Measurements from ENCODE around the gene RAP1GDS1.

RAP1GDS1 gene

GRCh38 chr4:98230961-98231360, 30.2 kb upstream of the RAP1GDS1 start:
- TF ChIP-seq TEAD4 (IDR thresholded peaks at IDR 0.05) (no peak), RAD21 (IDR thresholded peaks at IDR 0.05; ENCODE audit: low read depth) (no peak), REST (IDR thresholded peaks at IDR 0.05; ENCODE audit: low read depth) (no peak), CREB1 (IDR thresholded peaks at IDR 0.05; ENCODE audit: low read depth) (no peak), YY1 (IDR thresholded peaks at IDR 0.05; ENCODE audit: low read depth) (no peak), CEBPB (IDR thresholded peaks at IDR 0.05) (no peak), NFIC (IDR thresholded peaks at IDR 0.05) (no peak), FOXM1 (IDR thresholded peaks at IDR 0.05; ENCODE audit: borderline replicate concordance, low read depth) (no peak), TCF12 (IDR thresholded peaks at IDR 0.05; ENCODE audit: low read depth) (no peak), ZBTB7A (IDR thresholded peaks at IDR 0.05; ENCODE audit: low read depth) (no peak), EGR1 (IDR thresholded peaks at IDR 0.05) (no peak), TAF1 (IDR thresholded peaks at IDR 0.05; ENCODE audit: low read depth) (no peak), EP300 (IDR thresholded peaks at IDR 0.05; ENCODE audit: borderline replicate concordance) (no peak)
- TF ChIP-seq, protein P1, sequence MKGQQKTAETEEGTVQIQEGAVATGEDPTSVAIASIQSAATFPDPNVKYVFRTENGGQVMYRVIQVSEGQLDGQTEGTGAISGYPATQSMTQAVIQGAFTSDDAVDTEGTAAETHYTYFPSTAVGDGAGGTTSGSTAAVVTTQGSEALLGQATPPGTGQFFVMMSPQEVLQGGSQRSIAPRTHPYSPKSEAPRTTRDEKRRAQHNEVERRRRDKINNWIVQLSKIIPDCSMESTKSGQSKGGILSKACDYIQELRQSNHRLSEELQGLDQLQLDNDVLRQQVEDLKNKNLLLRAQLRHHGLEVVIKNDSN (IDR thresholded peaks at IDR 0.05) = no peak
- TF ChIP-seq, protein P2, sequence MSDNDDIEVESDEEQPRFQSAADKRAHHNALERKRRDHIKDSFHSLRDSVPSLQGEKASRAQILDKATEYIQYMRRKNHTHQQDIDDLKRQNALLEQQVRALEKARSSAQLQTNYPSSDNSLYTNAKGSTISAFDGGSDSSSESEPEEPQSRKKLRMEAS (IDR thresholded peaks at IDR 0.05) = no peak

- TF ChIP-seq CREB1 (IDR thresholded peaks at IDR 0.05; ENCODE audit: low read depth) (no peak), RAD21 (IDR thresholded peaks at IDR 0.05; ENCODE audit: low read depth) (no peak), YY1 (IDR thresholded peaks at IDR 0.05; ENCODE audit: low read depth) (no peak), TAF1 (IDR thresholded peaks at IDR 0.05; ENCODE audit: low read depth) (no peak), FOXM1 (IDR thresholded peaks at IDR 0.05; ENCODE audit: borderline replicate concordance, low read depth) (no peak), ZBTB7A (IDR thresholded peaks at IDR 0.05; ENCODE audit: low read depth) (no peak), CEBPB (IDR thresholded peaks at IDR 0.05) (no peak), EGR1 (IDR thresholded peaks at IDR 0.05) (no peak), NFIC (IDR thresholded peaks at IDR 0.05) (no peak), TEAD4 (IDR thresholded peaks at IDR 0.05) (no peak), REST (IDR thresholded peaks at IDR 0.05; ENCODE audit: low read depth) (no peak), EP300 (IDR thresholded peaks at IDR 0.05; ENCODE audit: borderline replicate concordance) (no peak), TCF12 (IDR thresholded peaks at IDR 0.05; ENCODE audit: low read depth) (no peak)
- TF ChIP-seq, protein P1 (IDR thresholded peaks at IDR 0.05) = no peak
- TF ChIP-seq, protein P2 (IDR thresholded peaks at IDR 0.05) = no peak
These were observed 29.0 kb upstream of the RAP1GDS1 start for GRCh38 chr4:98232202-98232601.

GRCh38 chr4:98237204-98237603, 24.0 kb upstream of the RAP1GDS1 start:
- TF ChIP-seq REST (IDR thresholded peaks at IDR 0.05; ENCODE audit: low read depth) = no peak
- TF ChIP-seq TAF1 (IDR thresholded peaks at IDR 0.05; ENCODE audit: low read depth) = no peak
- no peak for TF ChIP-seq FOXM1 (IDR thresholded peaks at IDR 0.05; ENCODE audit: borderline replicate concordance, low read depth)
- TF ChIP-seq, protein P1 (IDR thresholded peaks at IDR 0.05) = no peak
- no peak for TF ChIP-seq NFIC (IDR thresholded peaks at IDR 0.05)

DNA sequence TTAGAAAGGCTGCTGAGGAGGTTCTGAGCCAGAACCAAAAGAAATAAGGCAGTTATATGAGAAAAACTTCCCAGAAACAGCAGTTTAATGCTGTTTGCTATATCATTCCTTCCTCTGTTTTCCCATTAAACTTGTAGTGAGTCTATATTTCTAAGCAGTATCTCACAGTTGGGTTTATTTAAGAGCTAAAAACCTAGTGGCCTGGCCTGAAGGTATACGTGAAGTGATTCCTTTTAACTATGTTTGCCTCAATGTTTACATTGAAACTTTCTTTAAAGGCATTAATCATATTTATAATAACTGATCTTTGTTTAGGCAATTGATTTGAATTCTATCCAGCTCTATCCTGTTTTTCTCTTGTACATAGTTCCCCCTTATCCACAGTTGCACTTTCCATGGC, 19.1 kb upstream of the RAP1GDS1 start:
- TF ChIP-seq CREB1 (IDR thresholded peaks at IDR 0.05; ENCODE audit: low read depth) = no peak
- TF ChIP-seq, protein P2 (IDR thresholded peaks at IDR 0.05) = no peak
- no peak for TF ChIP-seq FOXM1 (IDR thresholded peaks at IDR 0.05; ENCODE audit: borderline replicate concordance, low read depth)
- TF ChIP-seq YY1 (IDR thresholded peaks at IDR 0.05; ENCODE audit: low read depth) = no peak
- no peak for TF ChIP-seq EGR1 (IDR thresholded peaks at IDR 0.05)
- TF ChIP-seq, protein P1 (IDR thresholded peaks at IDR 0.05) = no peak
- no peak for TF ChIP-seq RAD21 (IDR thresholded peaks at IDR 0.05; ENCODE audit: low read depth)
- no peak for TF ChIP-seq REST (IDR thresholded peaks at IDR 0.05; ENCODE audit: low read depth)
- no peak for TF ChIP-seq ZBTB7A (IDR thresholded peaks at IDR 0.05; ENCODE audit: low read depth)
- TF ChIP-seq EP300 (IDR thresholded peaks at IDR 0.05; ENCODE audit: borderline replicate concordance) = no peak
- no peak for TF ChIP-seq NFIC (IDR thresholded peaks at IDR 0.05)
- no peak for TF ChIP-seq TEAD4 (IDR thresholded peaks at IDR 0.05)
- no peak for TF ChIP-seq CEBPB (IDR thresholded peaks at IDR 0.05)
